NCI-H2029 (cell line): ENCODE results near the gene SORCS2.
"Not testable (repeated sequence)": the region's sequence is repeated elsewhere in the genome, so short reads cannot be mapped to it uniquely, and the experiment has no call there.

ENCODE experiments used
- DNase-seq: peaks from one replicate; lab custom pipeline; 2025; lab: John Stamatoyannopoulos, UW

SORCS2 gene

DNA sequence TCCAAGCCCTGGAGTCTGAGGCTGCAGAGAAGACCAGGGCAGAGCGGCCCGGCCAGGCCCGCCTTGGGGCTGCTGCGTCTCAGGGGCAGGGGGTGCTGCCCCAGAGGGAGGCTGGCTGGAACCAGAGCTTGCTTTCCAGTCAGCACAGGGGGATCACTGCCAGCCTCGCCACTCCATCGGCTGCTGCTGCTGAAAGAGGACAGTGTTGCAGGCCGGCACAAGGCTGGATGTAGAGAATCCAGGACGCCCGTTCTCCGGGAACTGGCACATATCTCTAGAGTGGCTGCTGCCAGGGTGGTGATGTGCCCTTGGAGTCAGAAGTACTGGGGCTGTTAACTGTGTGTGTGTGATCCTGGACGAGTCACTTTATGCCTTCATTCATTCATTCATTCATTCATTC lies 31.9 kb upstream of the SORCS2 start:
- no peak for DNase-seq

- no peak for DNase-seq
These were observed 31.3 kb upstream of the SORCS2 start for GRCh38 chr4:7160951-7161440.

DNA sequence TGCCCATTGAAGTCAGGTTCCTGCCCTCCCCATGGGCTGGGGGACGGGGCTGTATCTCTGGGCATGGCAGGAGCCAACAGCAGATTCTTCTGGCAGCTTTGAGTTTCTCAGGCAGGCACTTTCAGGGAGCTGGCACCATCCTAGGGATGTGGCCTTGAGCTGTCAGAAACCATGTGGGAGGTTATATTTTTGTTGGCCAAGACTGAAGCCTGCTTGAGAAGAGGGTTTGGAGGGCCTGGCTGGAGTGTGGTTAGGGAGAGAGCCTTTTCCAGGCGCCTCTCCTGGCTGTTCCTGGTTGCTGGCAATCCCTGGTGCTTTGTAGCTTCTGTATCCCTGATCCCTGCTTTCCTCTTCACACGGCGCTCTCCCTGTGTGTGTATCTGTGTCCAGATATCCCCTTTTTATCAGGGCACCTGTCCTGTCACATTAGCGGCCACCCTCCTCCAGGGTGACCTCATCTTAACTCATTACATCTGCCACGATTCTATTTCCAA lies 30.6 kb upstream of the SORCS2 start:
- DNase-seq, result no peak

- not testable (repeated sequence) for DNase-seq
These were observed 27.1 kb upstream of the SORCS2 start for GRCh38 chr4:7165056-7165873.

DNA sequence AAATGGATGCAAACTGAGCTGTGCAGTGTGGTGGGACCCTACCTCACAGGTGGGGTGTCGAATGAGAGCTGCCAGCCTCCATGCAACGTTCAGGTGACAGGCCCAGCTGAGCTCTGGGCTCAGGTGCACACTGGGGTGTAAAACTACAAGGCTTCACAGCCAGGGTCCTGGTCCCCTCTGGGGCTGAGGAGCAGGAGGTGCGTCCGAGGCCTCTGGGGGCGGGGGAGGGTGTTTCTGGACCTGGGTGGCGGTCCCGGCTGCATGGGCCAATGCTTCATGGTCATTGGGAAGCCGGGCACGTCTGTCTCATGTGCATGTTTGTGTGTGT lies 26.5 kb upstream of the SORCS2 start:
- DNase-seq, result no peak

DNA sequence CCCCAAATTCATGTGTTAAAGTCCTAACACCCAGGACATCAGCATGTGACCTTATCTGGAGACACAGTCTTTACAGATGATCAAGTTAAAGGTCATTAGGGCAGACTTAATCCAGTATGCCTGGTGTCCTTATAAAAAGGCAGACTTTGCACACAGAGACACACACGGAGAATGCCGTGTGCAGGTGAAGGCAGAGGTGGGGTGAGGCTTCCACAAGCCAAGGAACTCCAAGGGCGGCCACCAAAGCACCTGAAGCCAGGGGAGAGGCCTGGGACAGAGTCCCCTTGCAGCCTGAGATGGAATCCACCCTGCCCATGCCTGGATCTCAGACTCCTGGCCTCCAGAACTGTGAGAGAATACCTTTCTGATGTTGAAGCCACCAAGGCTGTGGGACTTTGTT lies 26.1 kb upstream of the SORCS2 start:
- DNase-seq, result no peak

DNA sequence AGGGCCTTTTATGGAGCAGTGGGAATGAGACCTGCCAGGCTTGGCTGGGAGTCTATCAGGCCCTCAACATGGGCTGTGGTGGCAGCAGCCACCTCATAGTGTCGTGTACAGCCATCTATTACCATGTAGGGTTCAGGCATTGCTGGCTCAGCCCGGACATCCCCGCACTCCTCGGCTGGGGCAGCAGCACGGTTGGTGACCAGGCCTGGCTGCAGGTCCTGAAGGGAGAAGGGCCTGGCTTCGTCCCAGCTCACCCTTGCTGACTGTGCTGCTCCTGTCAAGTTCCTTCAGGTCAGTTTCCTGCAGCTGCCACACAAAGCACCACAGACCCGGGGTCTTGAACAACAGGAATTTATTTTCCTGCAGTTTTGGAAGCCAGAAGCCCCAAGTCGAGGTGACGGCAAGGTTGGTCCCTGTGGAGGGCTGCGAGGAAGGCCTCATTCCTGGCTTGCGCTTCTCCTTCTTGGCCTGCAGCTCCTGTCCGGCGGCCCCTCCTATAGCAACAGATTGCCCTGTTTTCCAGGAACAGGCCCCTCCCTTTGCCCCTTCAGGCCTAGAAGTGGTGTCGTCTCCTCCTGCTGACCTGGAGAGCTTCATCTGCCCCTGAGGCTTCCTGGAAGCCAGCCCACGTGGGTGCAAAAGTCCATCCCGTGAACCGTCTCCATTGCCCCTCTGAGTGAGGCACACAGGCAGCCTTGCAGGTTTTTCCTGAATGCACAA lies 25.2 kb upstream of the SORCS2 start:
- DNase-seq, result no peak

- no peak for DNase-seq
These were observed 24.6 kb upstream of the SORCS2 start for GRCh38 chr4:7167706-7168105.

- no peak for DNase-seq
These were observed 24.2 kb upstream of the SORCS2 start for GRCh38 chr4:7168106-7168505.

DNA sequence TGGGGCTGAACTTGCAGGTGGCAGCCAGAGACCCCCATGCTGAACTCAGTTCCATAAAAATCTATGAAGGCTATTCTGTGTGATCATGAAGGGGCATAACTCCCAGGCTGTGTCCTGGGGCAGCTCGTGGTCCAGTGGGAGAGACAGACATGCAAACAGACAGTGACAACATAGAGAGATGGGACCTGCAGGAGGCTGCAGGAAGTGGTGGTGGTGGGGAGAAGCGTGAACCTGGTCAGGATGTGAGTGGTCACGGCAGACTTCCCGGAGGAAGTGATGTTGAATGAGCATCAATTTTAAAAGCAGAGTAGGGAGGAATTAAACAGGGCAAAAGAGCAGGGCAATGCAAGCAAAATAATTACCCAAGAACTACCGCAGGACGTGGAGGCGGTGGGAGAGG lies 23.2 kb upstream of the SORCS2 start:
- no peak for DNase-seq

- DNase-seq, result no peak
These were observed 22.3 kb upstream of the SORCS2 start for GRCh38 chr4:7170012-7170411.

- no peak for DNase-seq
These were observed 21.0 kb upstream of the SORCS2 start for GRCh38 chr4:7171191-7171900.

GRCh38 chr4:7172508-7172907 lies 19.8 kb upstream of the SORCS2 start:
- no peak for DNase-seq

DNA sequence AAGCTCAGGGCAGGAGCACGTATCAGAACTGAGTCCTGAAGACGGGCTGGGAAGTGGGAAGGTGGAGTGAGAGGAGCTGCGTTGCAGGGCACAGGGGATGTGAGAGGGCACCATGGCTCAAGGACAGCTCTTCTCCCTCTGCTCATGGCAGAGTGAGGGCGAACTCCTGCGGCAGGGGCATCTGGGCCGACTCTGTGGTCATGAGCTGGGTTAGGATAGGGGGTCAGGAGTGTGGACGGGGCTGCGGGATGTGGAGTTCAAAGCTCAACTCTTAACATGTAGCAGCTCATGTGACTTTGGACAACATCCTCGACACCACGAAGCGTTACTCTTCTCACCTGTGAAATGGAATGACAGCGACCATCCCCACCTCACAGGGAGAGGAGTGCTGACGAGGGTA lies 19.4 kb upstream of the SORCS2 start:
- no peak for DNase-seq

DNA sequence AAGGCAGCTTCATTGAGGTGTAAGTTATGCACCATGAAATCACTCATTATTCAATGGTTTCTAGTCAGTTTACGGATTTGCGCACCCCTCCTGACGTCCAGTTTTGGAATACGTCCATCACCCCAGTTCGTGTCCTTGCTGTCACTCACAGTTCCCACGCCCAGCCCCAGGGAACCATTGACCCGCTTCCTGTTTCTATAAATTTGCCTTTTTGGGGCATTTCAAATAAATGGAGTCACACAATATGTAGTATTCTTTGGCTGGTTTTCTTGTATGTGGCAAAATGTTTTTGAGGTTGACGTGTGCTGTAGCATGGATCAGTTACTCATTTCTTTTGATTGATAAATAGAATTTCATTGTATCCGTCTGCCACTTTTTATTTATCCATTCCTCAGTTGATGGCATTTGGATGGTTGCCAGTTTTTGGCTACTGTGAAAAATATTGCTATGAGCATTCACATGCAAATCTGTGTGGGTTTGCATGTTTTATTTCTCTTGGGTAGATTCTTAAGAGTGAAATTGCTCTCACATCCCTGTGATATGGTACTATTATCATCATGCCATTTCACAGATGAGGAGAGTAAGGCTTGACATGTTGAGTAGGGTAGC lies 18.4 kb upstream of the SORCS2 start:
- DNase-seq, result no peak

GRCh38 chr4:7179158-7179557 lies 13.2 kb upstream of the SORCS2 start:
- no peak for DNase-seq

GRCh38 chr4:7180938-7181337 lies 11.4 kb upstream of the SORCS2 start:
- no peak for DNase-seq

DNA sequence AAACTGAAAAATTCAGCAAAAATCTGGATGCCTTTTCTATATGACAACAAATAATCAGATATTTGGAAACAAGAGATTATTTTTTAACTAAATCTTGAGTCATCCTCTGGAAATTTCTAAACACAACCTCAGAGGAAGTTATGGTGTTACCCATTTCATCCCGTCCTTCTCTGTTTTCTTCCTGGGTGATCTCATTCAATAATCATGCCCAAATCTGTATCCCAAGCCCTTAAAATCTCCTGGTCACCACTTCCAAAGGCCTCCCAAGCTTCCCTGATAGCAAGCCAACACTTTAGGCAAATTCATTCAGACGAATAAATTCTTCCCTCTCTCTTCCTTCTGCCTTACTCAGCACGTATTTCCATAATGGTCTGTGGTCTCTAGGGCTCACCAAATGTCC lies 9.7 kb upstream of the SORCS2 start:
- no peak for DNase-seq

DNA sequence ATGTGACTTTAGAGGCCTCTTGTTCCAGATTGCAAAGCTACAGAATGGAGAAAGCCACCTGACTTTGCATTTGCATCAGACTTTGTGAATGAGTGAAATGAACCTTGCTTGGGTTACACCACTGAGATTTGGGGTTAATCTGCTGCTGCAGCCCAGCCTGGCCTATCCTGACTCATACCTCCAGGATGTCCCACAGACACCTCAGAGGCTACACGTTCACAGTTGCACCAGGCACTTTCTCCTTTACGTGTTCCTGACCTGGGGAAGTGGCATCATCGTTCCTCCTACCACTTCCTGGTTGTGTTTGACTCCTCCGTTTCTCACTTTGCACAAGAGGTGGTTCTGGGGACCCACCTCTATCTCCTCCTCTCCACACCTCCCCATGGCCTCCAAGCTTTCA lies 9.2 kb upstream of the SORCS2 start:
- DNase-seq, result no peak

- DNase-seq, result no peak
These were observed 8.4 kb upstream of the SORCS2 start for GRCh38 chr4:7183780-7184460.

GRCh38 chr4:7185487-7186030 lies 6.8 kb upstream of the SORCS2 start:
- DNase-seq, result no peak
